NT2/D1 (cell line): Measurements from ENCODE around the gene BAZ1A.

ENCODE experiments used
- YY1 ChIP-seq: IDR thresholded peaks from 2 replicates; pipeline ENCODE4 v1.6.1; 2011; ENCODE audit not compliant: insufficient read length, insufficient read depth
- ZNF274 ChIP-seq: IDR thresholded peaks from 2 replicates; pipeline ENCODE4 v1.6.1; 2011; ENCODE audit warnings: mild to moderate bottlenecking, low read depth, low read length

- no peak for TF ChIP-seq ZNF274
- no peak for TF ChIP-seq YY1
Observed at GRCh38 chr14:34824256-34824655, 50.9 kb downstream of the BAZ1A start.
